Measurements from ENCODE around the gene HSD3B2.

Gene HSD3B2

GRCh38 chr1:119420638-119421037 lies 5.7 kb downstream of the HSD3B2 start:
- TF ChIP-seq POLR2A (IDR thresholded peaks at IDR 0.05; ENCODE audit: low read depth, low read length): no peak
- DNase-seq (ENCODE audit: insufficient read length, low spot score): no peak
- FAIRE-seq: no peak

- FAIRE-seq: no peak
- TF ChIP-seq POLR2A (IDR thresholded peaks at IDR 0.05; ENCODE audit: low read depth, low read length): no peak
- DNase-seq (ENCODE audit: insufficient read length, low spot score): no peak
These were observed 7.7 kb downstream of the HSD3B2 start for GRCh38 chr1:119422631-119423030.

GRCh38 chr1:119428991-119429390 lies 14.0 kb downstream of the HSD3B2 start:
- DNase-seq (ENCODE audit: insufficient read length, low spot score): no peak
- no peak for TF ChIP-seq POLR2A (IDR thresholded peaks at IDR 0.05; ENCODE audit: low read depth, low read length)
- no peak for FAIRE-seq

GRCh38 chr1:119429687-119430086 lies 14.7 kb downstream of the HSD3B2 start:
- no peak for FAIRE-seq
- TF ChIP-seq POLR2A (IDR thresholded peaks at IDR 0.05; ENCODE audit: low read depth, low read length): no peak
- DNase-seq (ENCODE audit: insufficient read length, low spot score): no peak

- no peak for DNase-seq (ENCODE audit: insufficient read length, low spot score)
- FAIRE-seq: no peak
- no peak for TF ChIP-seq POLR2A (IDR thresholded peaks at IDR 0.05; ENCODE audit: low read depth, low read length)
These were observed 15.5 kb downstream of the HSD3B2 start for GRCh38 chr1:119430486-119430885.

GRCh38 chr1:119431836-119432235 lies 16.9 kb downstream of the HSD3B2 start:
- no peak for FAIRE-seq
- no peak for TF ChIP-seq POLR2A (IDR thresholded peaks at IDR 0.05; ENCODE audit: low read depth, low read length)
- no peak for DNase-seq (ENCODE audit: insufficient read length, low spot score)

GRCh38 chr1:119435052-119435451 lies 20.1 kb downstream of the HSD3B2 start:
- TF ChIP-seq POLR2A (IDR thresholded peaks at IDR 0.05; ENCODE audit: low read depth, low read length): no peak
- FAIRE-seq: no peak
- DNase-seq (ENCODE audit: insufficient read length, low spot score): no peak

- no peak for FAIRE-seq
These were observed 23.8 kb downstream of the HSD3B2 start for GRCh38 chr1:119438761-119439160.

GRCh38 chr1:119440721-119441307 lies 25.9 kb downstream of the HSD3B2 start:
- no peak for FAIRE-seq
- no peak for DNase-seq (ENCODE audit: insufficient read length, low spot score)
- no peak for TF ChIP-seq POLR2A (IDR thresholded peaks at IDR 0.05; ENCODE audit: low read depth, low read length)

More at GRCh38 chr1:119438761-119439160, 23.8 kb downstream of the HSD3B2 start:
- no peak for DNase-seq (ENCODE audit: insufficient read length, low spot score)
- TF ChIP-seq POLR2A (IDR thresholded peaks at IDR 0.05; ENCODE audit: low read depth, low read length): no peak

GRCh38 chr1:119442756-119443155 lies 27.8 kb downstream of the HSD3B2 start:
- no peak for FAIRE-seq
- no peak for DNase-seq (ENCODE audit: insufficient read length, low spot score)
- no peak for TF ChIP-seq POLR2A (IDR thresholded peaks at IDR 0.05; ENCODE audit: low read depth, low read length)

GRCh38 chr1:119446321-119446720 lies 31.4 kb downstream of the HSD3B2 start:
- TF ChIP-seq POLR2A (IDR thresholded peaks at IDR 0.05; ENCODE audit: low read depth, low read length): no peak
- FAIRE-seq: no peak
- no peak for DNase-seq (ENCODE audit: insufficient read length, low spot score)

- no peak for DNase-seq (ENCODE audit: insufficient read length, low spot score)
- no peak for FAIRE-seq
- TF ChIP-seq POLR2A (IDR thresholded peaks at IDR 0.05; ENCODE audit: low read depth, low read length): no peak
These were observed 32.6 kb downstream of the HSD3B2 start for GRCh38 chr1:119447344-119448126.

GRCh38 chr1:119448127-119448511 lies 33.2 kb downstream of the HSD3B2 start:
- DNase-seq (ENCODE audit: insufficient read length, low spot score): no peak
- FAIRE-seq: no peak
- no peak for TF ChIP-seq POLR2A (IDR thresholded peaks at IDR 0.05; ENCODE audit: low read depth, low read length)

GRCh38 chr1:119449971-119450370 lies 35.0 kb downstream of the HSD3B2 start:
- FAIRE-seq (no peak), DNase-seq (ENCODE audit: insufficient read length, low spot score) (no peak)
- TF ChIP-seq POLR2A (IDR thresholded peaks at IDR 0.05; ENCODE audit: low read depth, low read length): no peak

- no peak for FAIRE-seq
- no peak for DNase-seq (ENCODE audit: insufficient read length, low spot score)
- TF ChIP-seq POLR2A (IDR thresholded peaks at IDR 0.05; ENCODE audit: low read depth, low read length): no peak
These were observed 36.2 kb downstream of the HSD3B2 start for GRCh38 chr1:119451158-119451557.

Measured in H54 (cell line).